ENCODE data around the gene ELOVL4.

ELOVL4 gene

GRCh38 chr6:79911992-79912391 lies 35.4 kb downstream of the ELOVL4 start:
- DNase-seq (ENCODE audit: low spot score): no peak

- DNase-seq (ENCODE audit: low spot score): no peak
These were observed 37.8 kb downstream of the ELOVL4 start for GRCh38 chr6:79909517-79909916.

- DNase-seq (ENCODE audit: low spot score): no peak
These were observed 45.3 kb downstream of the ELOVL4 start for GRCh38 chr6:79902046-79902445.

GRCh38 chr6:79898076-79898475 lies 49.3 kb downstream of the ELOVL4 start:
- DNase-seq (ENCODE audit: low spot score): no peak

- no peak for DNase-seq (ENCODE audit: low spot score)
These were observed 51.3 kb downstream of the ELOVL4 start for GRCh38 chr6:79896075-79896449.

GRCh38 chr6:79895382-79896074 lies 51.8 kb downstream of the ELOVL4 start:
- peak; percentile 5 for DNase-seq (ENCODE audit: low spot score)

- no peak for DNase-seq (ENCODE audit: low spot score)
These were observed 52.4 kb downstream of the ELOVL4 start for GRCh38 chr6:79894939-79895338.

GRCh38 chr6:79888587-79888986 lies 58.8 kb downstream of the ELOVL4 start:
- DNase-seq (ENCODE audit: low spot score): no peak

GRCh38 chr6:79878142-79878748 lies 69.1 kb downstream of the ELOVL4 start:
- DNase-seq (ENCODE audit: low spot score): no peak

- no peak for DNase-seq (ENCODE audit: low spot score)
These were observed 72.7 kb downstream of the ELOVL4 start for GRCh38 chr6:79874531-79875134.

- no peak for DNase-seq (ENCODE audit: low spot score)
These were observed 74.4 kb downstream of the ELOVL4 start for GRCh38 chr6:79872986-79873385.

- DNase-seq (ENCODE audit: low spot score): no peak
These were observed 75.0 kb downstream of the ELOVL4 start for GRCh38 chr6:79872303-79872702.

GRCh38 chr6:79869600-79870084 lies 77.7 kb downstream of the ELOVL4 start:
- DNase-seq (ENCODE audit: low spot score): peak; percentile 74

- DNase-seq (ENCODE audit: low spot score): no peak
These were observed 78.2 kb downstream of the ELOVL4 start for GRCh38 chr6:79869184-79869583.

GRCh38 chr6:79868098-79868722 lies 79.1 kb downstream of the ELOVL4 start:
- DNase-seq (ENCODE audit: low spot score): peak; percentile 56

Data from SW480 (cell line).